ENCODE results near the gene ARL6.
A peak's percentile ranks its signal among the peaks of the same experiment; 100 is the strongest.

Gene ARL6

GRCh38 chr3:97821774-97822358 lies 57.3 kb downstream of the ARL6 start, which contains the start of gene CRYBG3:
CRYBG3 (plus strand) TSS chr3:97822011; CDS start chr3:97822207, 196 bp downstream.
- peak within 1 kb of the TSS; percentile 80 for H3K27ac ChIP-seq
- TF ChIP-seq ZFX (IDR thresholded peaks at IDR 0.05) (peak; percentile 68; the same call in 1 of the 2 replicates), CTCF (conservative IDR thresholded peaks at IDR 0.05) (peak; percentile 42)

DNA sequence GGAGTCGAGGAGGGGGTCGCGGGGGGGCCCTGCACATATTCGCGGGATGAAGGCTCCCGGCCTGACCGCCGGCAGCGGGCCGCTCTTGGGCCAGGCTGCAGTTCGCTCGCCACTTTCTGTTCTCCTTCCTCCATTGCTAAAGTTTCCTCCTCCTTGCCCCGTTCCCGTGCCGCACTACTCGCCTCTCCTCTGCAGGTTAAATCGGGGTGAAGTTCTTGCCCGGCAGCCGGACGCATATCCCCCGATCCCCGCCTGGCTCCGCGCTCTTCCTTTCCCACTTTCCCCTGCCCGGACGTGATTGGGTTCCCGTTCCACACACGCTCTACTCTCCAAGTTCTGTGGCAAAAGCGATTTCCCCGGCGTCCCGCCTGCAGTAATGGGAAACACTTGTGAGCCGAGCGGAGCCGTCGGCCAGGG lies 57.8 kb downstream of the ARL6 start:
- TF ChIP-seq ZFX (IDR thresholded peaks at IDR 0.05) = peak; percentile 14; the same call in 1 of the 2 replicates
- TF ChIP-seq CTCF (conservative IDR thresholded peaks at IDR 0.05) = peak; percentile 20
- peak overlapping the region; percentile 80 for H3K27ac ChIP-seq

- TF ChIP-seq CTCF (conservative IDR thresholded peaks at IDR 0.05) = no peak
- TF ChIP-seq ZFX (IDR thresholded peaks at IDR 0.05) = no peak
- no peak overlapping the region for H3K27ac ChIP-seq
Observed at GRCh38 chr3:97823046-97824004, 58.8 kb downstream of the ARL6 start.

- no peak overlapping the region for H3K27ac ChIP-seq
- TF ChIP-seq CTCF (conservative IDR thresholded peaks at IDR 0.05) = no peak
- no peak for TF ChIP-seq ZFX (IDR thresholded peaks at IDR 0.05)
Observed at GRCh38 chr3:97825101-97825500, 60.5 kb downstream of the ARL6 start.

DNA sequence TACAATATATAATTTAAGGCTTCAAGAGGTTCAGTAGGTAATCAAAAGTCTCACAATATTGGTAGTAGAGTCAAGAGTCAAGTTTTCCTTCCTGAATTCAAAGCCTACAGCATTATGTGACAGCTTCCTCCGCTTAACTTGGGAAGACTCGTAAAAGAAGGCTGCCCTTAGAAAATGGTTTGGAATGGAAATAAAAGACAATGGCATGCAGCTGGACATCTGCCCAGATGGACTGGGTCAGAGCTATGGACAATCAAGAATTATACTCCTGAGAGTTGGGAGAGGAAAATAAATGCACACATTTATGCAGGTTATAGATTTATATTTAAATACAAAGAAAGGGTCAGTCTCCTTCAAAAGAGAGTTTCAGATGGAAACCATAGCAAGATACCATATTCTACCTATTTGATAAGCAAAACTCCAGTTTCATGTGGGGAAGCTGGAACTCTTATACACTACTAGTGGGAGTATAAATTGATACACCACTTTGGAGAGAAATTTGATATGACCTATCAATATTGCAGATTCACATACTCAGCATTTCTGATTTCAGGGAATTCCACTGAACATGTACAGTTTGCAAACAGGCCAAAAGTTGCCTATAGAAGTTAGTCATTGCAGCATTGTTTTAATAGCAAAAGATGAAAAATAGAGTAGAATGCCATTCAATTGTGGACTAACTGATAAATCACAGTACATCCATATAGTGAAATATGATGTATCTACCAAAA lies 63.3 kb downstream of the ARL6 start:
- no peak overlapping the region for H3K27ac ChIP-seq
- no peak for TF ChIP-seq CTCF (conservative IDR thresholded peaks at IDR 0.05)
- no peak for TF ChIP-seq ZFX (IDR thresholded peaks at IDR 0.05)

GRCh38 chr3:97829198-97829597 lies 64.6 kb downstream of the ARL6 start:
- no peak overlapping the region for H3K27ac ChIP-seq
- TF ChIP-seq ZFX (IDR thresholded peaks at IDR 0.05) (no peak), CTCF (conservative IDR thresholded peaks at IDR 0.05) (no peak)
